Heart right ventricle (tissue), 16 donors: ENCODE results near the gene BBC3. TPM values are rescaled to one million over a fixed set of nuclear protein-coding genes. Genes with fewer than 3 reads are reported as not detected.
A peak's percentile ranks its signal among the peaks of the same experiment; 100 is the strongest.

ENCODE experiments used
- ATAC-seq, 8 donors: fragments of 200-7000 bp; cut with Tn5 transposase; one replicate each; pipeline ENCODE4 v1.9.1; 2020; ENCODE audit warnings: mild to moderate bottlenecking in 8 of 8, moderate library complexity in 8 of 8, moderate number of reproducible peaks in 1 of 8
- DNase-seq, 2 donors: peaks; one replicate each; pipeline ENCODE4 v3.0.0-alpha.2; 2020
- H3K27ac ChIP-seq, 10 donors: fragments of 200-600 bp; sonication (generic) in 2 of 10; one replicate each; pipeline versions ENCODE4 v1.5.0 to v1.8.0; 2020 to 2022; ENCODE audit warnings: mild to moderate bottlenecking in 3 of 10
- H3K27me3 ChIP-seq, 7 donors: fragments of 200-600 bp; one replicate each; pipeline ENCODE4 v1.8.0; 2021 to 2022; ENCODE audit warnings: mild to moderate bottlenecking in 2 of 7
- H3K36me3 ChIP-seq, 9 donors: fragments of 200-600 bp; sonication (generic) in 1 of 9; one replicate each; pipeline versions ENCODE4 v1.5.0 to v1.8.0; 2020 to 2022; ENCODE audit warnings: mild to moderate bottlenecking in 2 of 9
- H3K4me1 ChIP-seq, 9 donors: fragments of 200-600 bp; sonication (generic) in 1 of 9; one replicate each; pipeline versions ENCODE4 v1.5.0 to v1.8.0; 2020 to 2022; ENCODE audit warnings: mild to moderate bottlenecking in 4 of 9
- H3K4me3 ChIP-seq, 10 donors: fragments of 200-600 bp; sonication (generic) in 2 of 10; one replicate each; pipeline versions ENCODE4 v1.5.0 to v1.8.0; 2020 to 2022; ENCODE audit warnings: mild to moderate bottlenecking in 7 of 10, moderate library complexity in 2 of 10
- H3K9me3 ChIP-seq, 11 donors: fragments of 200-600 bp in 10 of 11; sonication (generic) in 2 of 11; one replicate each; pipeline versions ENCODE4 v1.5.0 to v1.8.0; 2013 to 2022; ENCODE audit warnings: mild to moderate bottlenecking in 2 of 11, control low read depth in 1 of 11, moderate library complexity in 1 of 11
- CTCF ChIP-seq, 9 donors: fragments of 200-600 bp; sonication (generic) in 2 of 9; IDR thresholded peaks; one replicate each; pipeline versions ENCODE4 v1.5.0 to v1.8.0; 2021 to 2022; ENCODE audit warnings: antibody characterized with exemption in 9 of 9, mild to moderate bottlenecking in 5 of 9, moderate library complexity in 1 of 9
- WGBS, 2 donors: extraction: QIAGEN DNeasy Blood & Tissue Kit; methylation state at CpG; one replicate each; pipeline ENCODE4 v1.1.7; 2013; ENCODE audit warnings: inconsistent platforms in 1 of 2; 5-methylcytosine and 5-hydroxymethylcytosine counted together
- intact Hi-C, 10 donors: fragments of 100-400 bp; cut with DNase I; formaldehyde crosslinking; loops; one replicate each; pipeline versions ENCODE4 v1.11.1 to v1.14.2; 2022
- polyA plus RNA-seq, 2 donors: library from polyadenylated mRNA; stranded (reverse); fragments of 200-250 nt; gene quantifications; one replicate each; pipeline ENCODE4 v1.2.3, GENCODE V29; 2013
- total RNA-seq, 10 donors: library from RNA; stranded (reverse); fragmentation: NEBNext Ultra II Directional in 3 of 10; extraction: Animal tissue kit (Norgen Biotek cat#: 25700) in 3 of 10; gene quantifications; one replicate each; pipeline versions ENCODE4 v1.2.1 to v1.2.4, GENCODE V29; 2021 to 2023
- donor health status: Arrhythmogenic right ventricular cardiomyopathy.
- donor health status: ischemic (EF 13 %, LVEDD 7.1; RV severe dilation, severe dysfunction).
- donor health status: healthy with polysubstance abuse.
- donor health status: DM: no; HTN: yes; CAD: no.
- donor health status: DM: no; HTN: no; CAD: no.
- donor health status: ischemic (EF 25% LVEDD 6.9; RV normal size, moderate dysfunction).
- donor health status: ischemic (EF 25% LVEDD 5.7; RV mildly dilated, moderate dysfunction).
- donor health status: healthy.
- donor health status: DM: yes; HTN: yes; CAD: no.
- donor health status: Ischemic cardiomyopathy.
- donor health status: ischemic (EF 35%, LVEDD 5.7; RV mildly dilated, moderate dysfunction).
- donor health status: nonischemic (EF 11% LVEDD 7.7; RV severe dilation, severe dysfunction).
- donor health status: DM: yes; HTN: yes; CAD: no.
- donor health status: PGD.
- donor health status: ischemic (EF 29% LVEDD 5.4; RV normal size, mild dysfunction).
- donor health status: nonischemic (EF 23%, LVEDD 6.1; RV moderate dilation, normal function).

Gene BBC3
- total and polyA plus RNA-seq, 12 donors, result 2.4 to 6.0 (median 3.6) TPM

GRCh38 chr19:47241919-47242577, 11.0 kb upstream of the BBC3 start:
- TF ChIP-seq CTCF (IDR thresholded peaks at IDR 0.05), result no peak
- WGBS, 2 donors, result 82 to 85% methylated on average over 7 of the region's 7 CpGs
- Histone ChIP-seq H3K4me1 (peaks cover 3 to 46% (median 40%) of the 10 kb centered on the region in 9 donors), H3K4me3 (no peak overlapping the region), H3K27ac (peak overlapping the region in 1 of 10 donors; percentile 54), H3K36me3 (no peaks in the 10 kb centered on the region), H3K9me3 (no peaks in the 10 kb centered on the region), H3K27me3 (peaks cover 0 to 45% (median 0%) of the 10 kb centered on the region in 7 donors)
- DNase-seq (no peak), ATAC-seq (no peak)
- intact Hi-C loops, result loop anchor here in 4 of 10 donors (2.0 to 10.0 kb wide), 4 partner anchors 13 to 47 kb away; no protein-coding TSS in a partner anchor

- TF ChIP-seq CTCF (IDR thresholded peaks at IDR 0.05), result no peak
- WGBS, 2 donors, result 9 to 10% methylated on average over 27 of the region's 27 CpGs
- Histone ChIP-seq H3K4me1 (peaks cover 3 to 46% (median 40%) of the 10 kb centered on the region in 9 donors), H3K36me3 (no peaks in the 10 kb centered on the region), H3K4me3 (peak overlapping the region in 1 of 10 donors; percentile 11), H3K27me3 (peaks cover 0 to 45% (median 0%) of the 10 kb centered on the region in 7 donors), H3K9me3 (no peaks in the 10 kb centered on the region), H3K27ac (no peak overlapping the region)
- intact Hi-C loops, result loop anchor here in 1 of 10 donors (10.0 kb wide), 1 partner anchor 46 kb away; no protein-coding TSS in a partner anchor
- DNase-seq (peak; percentile 45 to 81), ATAC-seq (peak in 6 of 8 donors; percentile 5 to 47 (median 20))
Measured at GRCh38 chr19:47240996-47241918, 10.3 kb upstream of the BBC3 start.

- Histone ChIP-seq H3K36me3 (no peaks in the 10 kb centered on the region), H3K9me3 (no peaks in the 10 kb centered on the region), H3K27ac (no peak overlapping the region), H3K4me1 (peaks cover 3 to 46% (median 40%) of the 10 kb centered on the region in 9 donors), H3K4me3 (no peak overlapping the region), H3K27me3 (peaks cover 0 to 45% (median 0%) of the 10 kb centered on the region in 7 donors)
- DNase-seq, result no peak
- 51 to 66% methylated on average over 6 of the region's 6 CpGs for WGBS, 2 donors
- TF ChIP-seq CTCF (IDR thresholded peaks at IDR 0.05), result no peak
- ATAC-seq, result peak in 1 of 8 donors; percentile 1
- intact Hi-C loops, result loop anchor here in 1 of 10 donors (10.0 kb wide), 1 partner anchor 46 kb away; no protein-coding TSS in a partner anchor
Measured at GRCh38 chr19:47240556-47240955, 9.6 kb upstream of the BBC3 start.
